SKM-1 treated with dmso at 0.1 percent for 144 hours (cell line): ENCODE results near the gene EGF.
"Not testable (repeated sequence)": the region's sequence is repeated elsewhere in the genome, so short reads cannot be mapped to it uniquely, and the experiment has no call there.

Experiments used
- DNase-seq: peaks from one replicate; lab custom pipeline; 2025; ENCODE audit not compliant: unreplicated experiment; lab: John Stamatoyannopoulos, UW

EGF gene

GRCh38 chr4:109912706-109913595, at the start of gene EGF:
EGF (plus strand) TSS chr4:109912883; CDS start chr4:109913336, 453 bp downstream.
- DNase-seq, result no peak

DNA sequence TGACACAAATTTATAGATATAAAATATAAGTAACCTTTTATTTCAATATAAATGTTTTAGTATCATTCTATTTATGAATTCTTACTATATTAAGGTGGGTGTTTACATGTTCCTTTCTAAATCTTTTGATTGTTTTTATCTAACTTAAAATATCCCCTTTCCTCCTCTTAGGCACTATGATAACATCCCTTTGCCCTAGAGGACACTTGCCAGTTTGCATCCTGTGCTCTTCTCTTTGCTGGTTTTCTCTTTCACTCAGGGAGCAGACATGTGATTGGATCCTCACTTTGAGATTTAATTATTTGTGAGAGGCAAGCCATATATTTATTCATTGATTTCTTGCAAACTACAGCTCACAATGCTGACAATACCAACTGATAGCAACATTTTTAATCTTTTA, 48.5 kb upstream of the EGF start:
- DNase-seq, result no peak

GRCh38 chr4:109870061-109870460, 42.6 kb upstream of the EGF start:
- DNase-seq, result no peak

GRCh38 chr4:109872065-109872464, 40.6 kb upstream of the EGF start:
- DNase-seq, result no peak

DNA sequence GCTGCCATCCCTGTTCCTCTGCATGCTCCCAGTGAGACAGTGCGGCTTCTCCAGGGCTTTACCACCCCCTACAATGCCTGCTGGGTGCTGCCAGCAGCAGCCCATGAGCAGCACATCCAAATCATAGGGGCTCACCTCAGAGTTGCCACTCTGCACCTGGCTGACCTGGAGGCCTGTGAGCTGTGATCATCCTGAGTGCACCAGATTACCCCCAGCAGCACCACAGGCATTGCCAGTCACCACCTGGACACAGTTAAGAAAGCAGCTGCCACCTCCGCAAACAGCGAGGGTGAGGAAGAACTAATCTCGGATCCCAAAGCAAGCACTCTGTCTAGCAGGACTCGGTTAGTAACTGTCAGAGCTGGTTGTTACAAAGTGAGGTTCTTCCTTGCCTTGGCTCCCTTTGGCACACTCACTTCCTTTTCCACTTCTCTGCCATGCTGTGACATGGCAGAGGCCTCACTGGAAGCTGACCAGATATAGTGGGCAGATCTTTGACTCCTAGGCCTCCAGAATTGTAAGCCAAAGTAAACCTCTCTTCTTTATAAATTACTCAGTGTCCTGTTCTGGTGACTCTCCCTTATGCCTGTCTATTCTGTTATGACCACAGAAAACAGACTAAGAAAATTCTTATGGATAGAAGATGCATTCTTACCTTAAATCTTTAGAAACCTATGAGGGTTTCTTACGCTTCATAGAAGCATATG, 39.6 kb upstream of the EGF start:
- no peak for DNase-seq

- DNase-seq, result no peak
These were observed 38.7 kb upstream of the EGF start for GRCh38 chr4:109873791-109874514.

DNA sequence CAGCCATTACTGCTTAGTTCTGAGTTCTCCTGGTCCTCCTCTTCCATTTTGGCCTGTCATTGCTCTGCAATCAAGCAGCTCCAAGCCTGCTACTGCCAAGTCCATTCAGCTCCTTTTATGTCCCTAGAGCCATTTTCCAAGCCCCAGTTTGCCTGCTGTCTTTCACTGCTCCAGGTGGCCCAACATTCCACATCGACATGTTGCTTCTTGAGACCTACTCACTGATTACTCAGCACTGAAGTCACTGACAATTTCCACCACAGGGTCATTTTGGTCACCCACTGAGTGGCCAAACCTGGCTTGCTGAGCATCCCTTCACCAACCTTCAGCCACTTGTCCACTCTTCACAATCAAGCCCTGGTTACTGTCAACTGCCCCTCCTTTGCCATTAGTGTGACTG, 37.6 kb upstream of the EGF start:
- DNase-seq, result no peak

GRCh38 chr4:109875553-109875952, 37.1 kb upstream of the EGF start:
- not testable (repeated sequence) for DNase-seq

GRCh38 chr4:109876634-109877265, 35.9 kb upstream of the EGF start:
- DNase-seq, result no peak

DNA sequence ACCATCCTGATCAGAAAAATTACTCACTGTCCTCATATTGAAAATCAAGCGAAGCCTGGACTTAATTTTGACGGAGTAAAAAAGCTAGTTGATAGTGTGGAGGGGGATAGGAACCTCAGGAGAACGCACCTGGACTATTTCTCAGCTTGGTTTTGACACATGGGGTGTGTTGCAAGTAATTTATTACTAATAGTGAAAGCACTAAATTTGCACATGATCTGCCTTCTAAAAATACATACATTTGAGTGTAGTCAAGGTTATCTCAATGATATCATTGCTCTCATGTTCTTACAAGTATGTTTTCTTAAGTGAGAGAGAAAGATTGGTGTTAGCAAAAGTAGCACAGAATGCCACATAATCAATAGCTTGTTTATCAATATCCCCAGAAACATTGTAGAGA, 35.3 kb upstream of the EGF start:
- DNase-seq, result no peak

DNA sequence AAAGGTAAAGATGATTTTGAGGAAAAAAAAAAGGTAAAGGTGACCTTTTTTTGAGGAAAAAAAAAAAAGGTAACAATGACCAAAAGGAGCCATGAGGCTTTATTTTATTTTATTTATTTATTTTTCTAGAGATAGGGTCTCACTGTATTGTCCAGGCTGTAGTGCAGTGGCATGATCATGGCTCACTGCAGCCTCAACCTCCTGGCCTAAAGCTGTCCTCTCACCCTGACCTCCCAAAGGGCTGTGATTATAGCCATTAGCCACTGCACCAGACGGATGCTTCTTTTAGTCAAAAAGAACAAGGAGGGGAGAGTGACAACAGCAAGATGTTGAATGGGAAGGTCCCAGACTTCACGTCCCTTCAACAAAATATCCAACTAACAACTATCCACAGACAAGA, 34.3 kb upstream of the EGF start:
- no peak for DNase-seq

DNA sequence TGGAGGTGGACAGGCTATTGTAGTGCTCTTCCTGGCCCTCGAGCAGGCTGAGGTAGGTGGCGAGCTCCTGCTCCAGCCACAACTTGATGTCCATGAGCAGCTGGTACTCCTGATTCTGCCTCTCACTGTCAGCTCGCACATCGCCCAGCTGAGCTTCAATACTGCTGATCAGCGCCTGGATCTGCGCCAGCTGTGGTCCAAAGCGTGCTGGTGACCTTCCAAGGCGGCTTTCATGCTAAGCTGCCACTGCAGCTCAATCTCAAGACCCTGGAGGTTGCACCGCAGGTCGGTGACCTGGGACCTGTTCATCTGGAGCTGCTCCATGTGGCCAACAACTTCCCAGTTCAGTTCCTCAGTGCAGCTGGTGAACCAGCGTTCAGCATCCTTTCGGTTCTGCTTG, 33.6 kb upstream of the EGF start:
- no peak for DNase-seq

DNA sequence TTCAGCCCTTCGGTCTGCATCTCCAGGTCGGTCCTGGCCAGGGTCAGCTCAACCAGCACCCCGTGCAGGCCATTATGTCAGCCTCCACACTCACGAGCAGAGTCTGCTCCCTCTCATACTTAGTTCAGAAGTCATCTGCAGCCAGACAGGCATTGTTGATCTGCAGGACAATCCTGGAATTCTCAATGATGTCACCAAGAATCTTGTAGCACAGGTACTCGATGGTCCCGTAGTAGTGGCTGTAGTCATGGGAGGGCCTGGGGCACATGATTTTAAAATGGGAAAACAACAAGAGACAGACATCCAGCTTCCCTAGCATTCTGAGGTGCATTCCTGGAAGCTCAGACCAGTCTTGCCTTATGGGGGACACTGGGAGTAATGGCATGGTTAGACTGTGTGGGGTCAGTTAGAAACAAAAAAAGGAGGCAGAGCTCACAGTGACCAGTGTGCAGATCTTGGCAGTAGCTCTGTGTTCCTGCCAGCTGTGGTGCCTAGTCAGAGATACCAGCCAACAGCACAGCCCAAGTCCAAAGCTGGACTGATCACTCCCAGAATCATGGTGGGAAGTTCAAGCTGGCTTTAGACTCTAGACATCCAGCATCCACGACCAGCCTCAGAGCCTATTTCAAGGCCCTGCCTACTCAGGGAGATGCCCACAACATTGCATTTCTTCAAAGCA, 32.9 kb upstream of the EGF start:
- no peak for DNase-seq

GRCh38 chr4:109886303-109886702, 26.4 kb upstream of the EGF start:
- no peak for DNase-seq

GRCh38 chr4:109887071-109887470, 25.6 kb upstream of the EGF start:
- no peak for DNase-seq

DNA sequence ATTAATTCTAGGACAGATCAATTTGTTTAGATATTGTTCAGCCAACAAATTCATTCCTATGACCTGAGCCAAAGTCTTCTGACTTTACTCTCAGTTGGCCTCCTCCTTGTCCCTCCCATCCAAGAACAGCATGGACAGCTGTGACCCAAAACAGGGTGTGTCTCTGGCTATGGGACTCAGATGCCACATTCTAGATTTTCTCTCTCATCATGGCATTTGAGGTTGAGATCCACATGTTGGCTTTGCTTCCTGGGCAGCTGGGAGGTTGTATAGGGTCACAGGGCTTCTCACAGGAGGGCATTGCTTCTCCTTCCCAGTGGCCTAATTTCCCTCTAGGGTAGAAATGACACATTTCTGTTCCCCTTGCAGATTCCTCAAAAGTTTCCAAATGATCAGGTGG, 22.6 kb upstream of the EGF start:
- DNase-seq, result no peak

- no peak for DNase-seq
These were observed 10.0 kb upstream of the EGF start for GRCh38 chr4:109902559-109903251.

- no peak for DNase-seq
These were observed 4.0 kb upstream of the EGF start for GRCh38 chr4:109908731-109909130.

DNA sequence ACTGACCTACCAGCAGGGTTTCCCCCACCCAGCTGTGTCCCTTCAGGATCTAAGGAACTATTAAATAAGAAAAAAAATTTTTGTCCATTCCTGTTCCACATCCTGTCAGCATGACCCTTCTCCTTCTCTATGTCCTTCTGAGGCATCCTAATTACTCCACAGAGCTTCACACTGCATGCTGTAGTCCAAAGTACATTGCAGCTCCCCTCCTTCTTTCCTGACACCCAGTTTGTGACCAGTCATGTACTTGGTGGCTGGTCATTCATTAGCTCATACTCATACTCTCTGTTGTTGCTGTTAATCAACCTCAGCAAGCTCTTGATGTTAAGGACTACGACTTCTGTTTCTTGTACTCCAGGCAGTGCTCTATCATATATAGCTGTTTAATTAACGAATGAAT, 2.4 kb upstream of the EGF start:
- DNase-seq, result no peak

GRCh38 chr4:109913596-109914241, 1.0 kb downstream of the EGF start:
- DNase-seq, result no peak
